GM19043 (cell line): ENCODE measurements around the gene WASHC4.
"Not testable (repeated sequence)": the region's sequence is repeated elsewhere in the genome, so short reads cannot be mapped to it uniquely, and the experiment has no call there.

Experiments
- ATAC-seq: cut with Tn5 transposase; IDR thresholded peaks from one replicate; pipeline ENCODE4 v1.9.1; 2021; ENCODE audit warnings: low read depth; ENCODE audit not compliant: unreplicated experiment

WASHC4 gene

GRCh38 chr12:105162174-105162573 lies 54.6 kb downstream of the WASHC4 start:
- ATAC-seq: no peak

GRCh38 chr12:105164068-105164467 lies 56.5 kb downstream of the WASHC4 start:
- ATAC-seq: no peak

GRCh38 chr12:105166736-105167135 lies 59.2 kb downstream of the WASHC4 start:
- no peak for ATAC-seq

GRCh38 chr12:105167346-105167745 lies 59.8 kb downstream of the WASHC4 start:
- ATAC-seq: no peak

GRCh38 chr12:105168006-105168405 lies 60.5 kb downstream of the WASHC4 start:
- no peak for ATAC-seq

- ATAC-seq: no peak
These were observed 62.6 kb downstream of the WASHC4 start for GRCh38 chr12:105170139-105170538.

GRCh38 chr12:105171691-105172436 lies 64.3 kb downstream of the WASHC4 start:
- no peak for ATAC-seq

- no peak for ATAC-seq
These were observed 68.0 kb downstream of the WASHC4 start for GRCh38 chr12:105175397-105175990.

GRCh38 chr12:105177208-105177607 lies 69.7 kb downstream of the WASHC4 start:
- ATAC-seq: no peak

GRCh38 chr12:105179114-105179513 lies 71.6 kb downstream of the WASHC4 start:
- not testable (repeated sequence) for ATAC-seq

GRCh38 chr12:105183406-105183805 lies 75.9 kb downstream of the WASHC4 start:
- not testable (repeated sequence) for ATAC-seq

GRCh38 chr12:105183976-105184375 lies 76.4 kb downstream of the WASHC4 start:
- ATAC-seq: not testable (repeated sequence)

GRCh38 chr12:105189293-105189692 lies 81.8 kb downstream of the WASHC4 start:
- ATAC-seq: no peak

GRCh38 chr12:105190530-105190929 lies 83.0 kb downstream of the WASHC4 start:
- no peak for ATAC-seq

- no peak for ATAC-seq
These were observed 85.2 kb downstream of the WASHC4 start for GRCh38 chr12:105192624-105193225.

- ATAC-seq: no peak
These were observed 87.4 kb downstream of the WASHC4 start for GRCh38 chr12:105194947-105195346.

- no peak for ATAC-seq
These were observed 88.6 kb downstream of the WASHC4 start for GRCh38 chr12:105196090-105196489.

GRCh38 chr12:105198961-105199360 lies 91.4 kb downstream of the WASHC4 start:
- ATAC-seq: no peak

GRCh38 chr12:105200385-105200784 lies 92.9 kb downstream of the WASHC4 start:
- no peak for ATAC-seq

GRCh38 chr12:105201299-105201698 lies 93.8 kb downstream of the WASHC4 start:
- ATAC-seq: no peak

- ATAC-seq: no peak
These were observed 94.7 kb downstream of the WASHC4 start for GRCh38 chr12:105202202-105202601.

GRCh38 chr12:105204127-105204526 lies 96.6 kb downstream of the WASHC4 start:
- ATAC-seq: no peak
